HG03064 (cell line): ENCODE data around the gene CLOCK.

Experiments used
- ATAC-seq: cut with Tn5 transposase; IDR thresholded peaks from one replicate; pipeline ENCODE4 v1.9.1; 2021; ENCODE audit warnings: low read depth; ENCODE audit not compliant: unreplicated experiment

The CLOCK gene

GRCh38 chr4:55543858-55544257 lies 2.9 kb downstream of the CLOCK start:
- no peak for ATAC-seq

GRCh38 chr4:55540271-55540670 lies 6.4 kb downstream of the CLOCK start:
- no peak for ATAC-seq

- no peak for ATAC-seq
Observed at GRCh38 chr4:55539658-55540057, 7.1 kb downstream of the CLOCK start.

- ATAC-seq, result no peak
Observed at GRCh38 chr4:55538531-55538930, 8.2 kb downstream of the CLOCK start.

GRCh38 chr4:55534306-55534705 lies 12.4 kb downstream of the CLOCK start:
- ATAC-seq, result no peak

- no peak for ATAC-seq
Observed at GRCh38 chr4:55530691-55531090, 16.0 kb downstream of the CLOCK start.

GRCh38 chr4:55530167-55530566 lies 16.5 kb downstream of the CLOCK start:
- no peak for ATAC-seq

- ATAC-seq, result no peak
Observed at GRCh38 chr4:55528491-55528890, 18.2 kb downstream of the CLOCK start.

- no peak for ATAC-seq
Observed at GRCh38 chr4:55524844-55525571, 21.7 kb downstream of the CLOCK start.

- no peak for ATAC-seq
Observed at GRCh38 chr4:55518442-55518841, 28.3 kb downstream of the CLOCK start.

GRCh38 chr4:55517526-55518229 lies 29.0 kb downstream of the CLOCK start:
- ATAC-seq, result no peak

GRCh38 chr4:55512922-55513571 lies 33.7 kb downstream of the CLOCK start:
- ATAC-seq, result no peak

- no peak for ATAC-seq
Observed at GRCh38 chr4:55512077-55512476, 34.6 kb downstream of the CLOCK start.

GRCh38 chr4:55510685-55511084 lies 36.0 kb downstream of the CLOCK start:
- no peak for ATAC-seq

- ATAC-seq, result no peak
Observed at GRCh38 chr4:55509266-55509665, 37.4 kb downstream of the CLOCK start.

GRCh38 chr4:55507612-55508011 lies 39.1 kb downstream of the CLOCK start:
- ATAC-seq, result no peak

- no peak for ATAC-seq
Observed at GRCh38 chr4:55503169-55503568, 43.5 kb downstream of the CLOCK start.

- no peak for ATAC-seq
Observed at GRCh38 chr4:55500072-55500471, 46.6 kb downstream of the CLOCK start.

- ATAC-seq, result no peak
Observed at GRCh38 chr4:55499495-55499894, 47.2 kb downstream of the CLOCK start.

GRCh38 chr4:55498051-55498450 lies 48.7 kb downstream of the CLOCK start:
- ATAC-seq, result no peak

GRCh38 chr4:55491486-55491885 lies 55.2 kb downstream of the CLOCK start:
- ATAC-seq, result no peak

- no peak for ATAC-seq
Observed at GRCh38 chr4:55488716-55489115, 58.0 kb downstream of the CLOCK start.
